ENCODE data around the gene RCC1.

- TF ChIP-seq SP1 (IDR thresholded peaks at IDR 0.05) (no peak), CTCF (IDR thresholded peaks at IDR 0.05; ENCODE audit: low read depth, low read length, missing input control) (no peak), ZBTB33 (IDR thresholded peaks at IDR 0.05) (no peak), JUND (IDR thresholded peaks at IDR 0.05) (no peak), ATF3 (IDR thresholded peaks at IDR 0.05) (no peak), FOXA2 (IDR thresholded peaks at IDR 0.05) (no peak), REST (IDR thresholded peaks at IDR 0.05) (no peak), HNF4G (IDR thresholded peaks at IDR 0.05) (no peak), GABPA (IDR thresholded peaks at IDR 0.05 in 1 of 2, conservative IDR thresholded peaks at IDR 0.05 in 1 of 2) (no peak), MAX (IDR thresholded peaks at IDR 0.05) (no peak), RAD21 (IDR thresholded peaks at IDR 0.05) (no peak), RXRA (IDR thresholded peaks at IDR 0.05) (no peak), TAF1 (conservative IDR thresholded peaks at IDR 0.05) (no peak)
Measured at GRCh38 chr1:28516518-28516956, 10.7 kb downstream of the RCC1 start.

Data from liver (tissue), 3 donors.